Neuron (in vitro differentiated cells): ENCODE measurements around the gene ZNF429.
"Not testable (repeated sequence)": the region's sequence is repeated elsewhere in the genome, so short reads cannot be mapped to it uniquely, and the experiment has no call there.

Source experiments
- H2AFZ ChIP-seq: one replicate; pipeline ENCODE4 v1.6.1; 2013; ENCODE audit warnings: low read depth, mild to moderate bottlenecking, inconsistent platforms, low read length, moderate library complexity
- H3K27me3 ChIP-seq: one replicate; pipeline ENCODE4 v1.6.1; 2013; ENCODE audit warnings: low read length; ENCODE audit not compliant: insufficient read depth
- H3K36me3 ChIP-seq: one replicate; pipeline ENCODE4 v1.6.1; 2013; ENCODE audit warnings: low read length; ENCODE audit not compliant: insufficient read depth
- H3K4me1 ChIP-seq: one replicate; pipeline ENCODE4 v1.6.1; 2013; ENCODE audit warnings: low read length; ENCODE audit not compliant: insufficient read depth
- H3K4me3 ChIP-seq: 2 replicates; pipeline ENCODE4 v1.5.1; 2013; ENCODE audit warnings: mild to moderate bottlenecking, low read length, moderate library complexity
- H3K9me3 ChIP-seq: one replicate; pipeline ENCODE4 v1.6.1; 2013; ENCODE audit warnings: low read length

Gene ZNF429

DNA sequence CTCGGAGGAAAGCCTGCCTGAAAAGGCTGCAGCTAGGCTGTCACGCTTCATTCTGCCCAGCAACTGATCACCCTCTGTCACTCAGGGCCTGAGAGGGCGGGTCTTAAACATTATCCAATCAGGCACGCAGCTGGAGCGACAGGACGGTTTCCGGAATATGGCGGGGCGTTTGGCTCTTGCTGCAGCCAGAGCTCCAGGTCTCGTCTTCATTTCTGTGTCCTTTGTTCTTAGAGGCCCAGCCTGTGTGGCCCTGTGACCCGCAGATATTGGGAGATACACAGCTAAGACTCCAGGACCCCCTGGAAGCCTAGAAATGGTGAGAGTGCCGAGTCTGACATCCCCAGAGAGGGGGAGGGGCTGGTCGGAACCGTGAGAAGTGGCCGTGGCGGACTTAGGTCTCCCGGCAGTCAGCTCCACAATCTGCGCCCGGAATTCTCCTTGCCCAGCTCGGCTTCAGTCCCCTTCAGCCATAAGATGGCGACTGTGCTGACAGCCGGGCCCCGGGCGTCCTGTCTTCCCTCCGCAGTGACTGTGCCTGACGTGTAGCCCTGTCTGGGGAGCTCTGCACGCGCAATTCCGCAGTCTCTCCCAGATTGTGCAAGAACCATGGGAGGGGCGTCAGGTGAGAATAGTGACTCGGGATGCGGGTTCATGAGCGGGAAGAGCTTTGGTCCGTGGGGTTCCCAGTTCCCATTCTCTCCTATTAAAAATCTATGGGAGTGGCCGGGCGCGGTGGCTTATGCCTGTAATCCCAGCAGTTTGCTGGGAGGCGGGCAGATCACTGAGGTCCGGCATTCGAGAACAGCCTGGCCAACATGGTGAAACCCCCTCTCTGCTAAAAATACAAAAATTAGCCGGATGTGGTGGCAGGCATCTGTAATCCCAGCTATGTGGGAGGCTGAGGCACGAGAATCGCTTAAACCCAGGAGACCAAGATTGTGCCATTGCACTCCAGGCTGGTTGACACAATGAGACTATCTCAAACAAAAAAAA is at the start of gene ZNF429:
TSS of gene ZNF429 (plus strand) at position 144 of the 993 bp plus-strand sequence. CDS start at position 314, 170 bp downstream.
- H3K27me3 ChIP-seq = no peaks in the 10 kb centered on the region
- peak within 1 kb of the TSS; percentile 80 for H3K4me3 ChIP-seq
- no peaks in the 10 kb centered on the region for H3K4me1 ChIP-seq
- peaks cover 4% of the 10 kb centered on the region for H3K9me3 ChIP-seq
- peak within 1 kb of the TSS; percentile 41 for H2AFZ ChIP-seq
- peaks cover 8% of the 10 kb centered on the region for H3K36me3 ChIP-seq

DNA sequence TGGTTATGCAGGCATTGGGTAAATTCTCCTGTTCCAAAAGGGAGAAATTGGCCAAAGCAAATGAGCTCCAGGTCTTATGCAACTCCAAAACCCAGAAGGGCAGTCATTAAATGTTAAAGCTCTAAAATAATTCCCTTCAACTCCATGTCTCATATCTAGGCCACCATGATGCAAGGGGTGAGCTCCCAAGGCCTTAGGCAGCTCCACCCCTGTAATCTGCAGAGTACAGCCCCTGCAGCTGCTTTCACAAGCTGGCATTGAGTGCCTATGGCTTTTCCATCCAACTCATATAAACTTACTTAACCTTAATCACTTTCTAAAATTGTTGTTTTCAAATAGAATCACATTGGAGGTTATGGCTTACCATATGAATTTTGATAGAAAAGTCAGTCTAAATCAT is 44.7 kb upstream of the ZNF429 start:
- no peaks in the 10 kb centered on the region for H3K4me1 ChIP-seq
- H3K27me3 ChIP-seq = no peaks in the 10 kb centered on the region
- H3K36me3 ChIP-seq = peaks cover 6% of the 10 kb centered on the region
- peaks cover 3% of the 10 kb centered on the region for H3K9me3 ChIP-seq
- H3K4me3 ChIP-seq = no peak overlapping the region
- H2AFZ ChIP-seq = no peak overlapping the region

GRCh38 chr19:21462540-21462939 is 42.9 kb upstream of the ZNF429 start:
- Histone ChIP-seq H3K27me3 (no peaks in the 10 kb centered on the region), H3K4me3 (no peak overlapping the region), H3K36me3 (peaks cover 1% of the 10 kb centered on the region)

GRCh38 chr19:21463449-21464105 is 41.8 kb upstream of the ZNF429 start:
- H2AFZ ChIP-seq = peak overlapping the region; percentile 87
- H3K9me3 ChIP-seq = no peaks in the 10 kb centered on the region
- peaks cover 1% of the 10 kb centered on the region for H3K36me3 ChIP-seq
- peak overlapping the region; percentile 89 for H3K4me3 ChIP-seq
- H3K27me3 ChIP-seq = no peaks in the 10 kb centered on the region
- no peaks in the 10 kb centered on the region for H3K4me1 ChIP-seq

More at GRCh38 chr19:21462540-21462939, 42.9 kb upstream of the ZNF429 start:
- H3K9me3 ChIP-seq = peaks cover 3% of the 10 kb centered on the region
- H3K4me1 ChIP-seq = no peaks in the 10 kb centered on the region
- H2AFZ ChIP-seq = no peak overlapping the region

GRCh38 chr19:21466627-21467026 is 38.8 kb upstream of the ZNF429 start:
- Histone ChIP-seq H3K36me3 (peaks cover 1% of the 10 kb centered on the region), H3K4me3 (no peak overlapping the region), H3K27me3 (no peaks in the 10 kb centered on the region), H3K9me3 (no peaks in the 10 kb centered on the region), H3K4me1 (no peaks in the 10 kb centered on the region), H2AFZ (no peak overlapping the region)

DNA sequence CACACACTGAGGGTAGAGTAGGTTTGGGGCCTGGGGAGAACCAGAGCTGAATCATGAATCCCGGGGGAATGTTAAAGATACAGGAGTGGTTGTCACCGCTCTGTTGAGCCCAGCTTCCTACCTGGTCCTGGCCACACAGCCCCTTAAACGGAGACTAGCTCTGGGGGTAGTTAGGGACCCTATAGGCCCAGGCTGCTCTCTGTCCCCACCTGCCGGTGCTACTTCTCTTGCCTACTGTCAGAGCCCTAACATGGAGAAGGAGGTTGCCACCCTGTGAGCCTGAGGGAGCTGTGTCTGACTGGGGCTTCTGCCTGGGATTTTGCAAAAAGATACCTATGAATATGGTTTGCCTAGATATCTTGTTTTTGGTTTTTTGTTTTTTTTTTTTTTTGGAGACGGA is 36.6 kb upstream of the ZNF429 start:
- Histone ChIP-seq H3K27me3 (no peaks in the 10 kb centered on the region), H2AFZ (no peak overlapping the region), H3K4me3 (no peak overlapping the region), H3K9me3 (no peaks in the 10 kb centered on the region), H3K4me1 (no peaks in the 10 kb centered on the region), H3K36me3 (no peaks in the 10 kb centered on the region)

DNA sequence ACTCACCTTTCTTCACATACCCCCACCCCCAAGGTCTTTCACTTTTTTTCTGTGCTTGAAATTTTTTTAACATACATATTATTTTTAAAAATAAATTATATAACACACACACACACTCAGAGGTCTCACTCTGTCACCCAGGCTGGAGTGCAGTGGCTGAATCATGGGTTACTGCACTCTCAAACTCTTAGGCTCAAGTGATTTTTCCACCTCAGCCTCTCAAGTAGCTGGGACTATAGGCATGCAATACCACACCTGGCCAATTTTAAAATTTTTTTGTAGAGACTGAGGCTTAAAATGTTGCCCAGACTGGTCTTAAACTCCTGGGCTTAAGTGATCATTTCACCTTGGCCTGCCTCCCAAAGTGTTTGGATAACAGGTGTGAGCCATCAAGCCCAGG is 32.9 kb upstream of the ZNF429 start:
- no peaks in the 10 kb centered on the region for H3K27me3 ChIP-seq
- no peak overlapping the region for H2AFZ ChIP-seq
- no peaks in the 10 kb centered on the region for H3K36me3 ChIP-seq
- no peaks in the 10 kb centered on the region for H3K9me3 ChIP-seq
- no peak overlapping the region for H3K4me3 ChIP-seq
- no peaks in the 10 kb centered on the region for H3K4me1 ChIP-seq

DNA sequence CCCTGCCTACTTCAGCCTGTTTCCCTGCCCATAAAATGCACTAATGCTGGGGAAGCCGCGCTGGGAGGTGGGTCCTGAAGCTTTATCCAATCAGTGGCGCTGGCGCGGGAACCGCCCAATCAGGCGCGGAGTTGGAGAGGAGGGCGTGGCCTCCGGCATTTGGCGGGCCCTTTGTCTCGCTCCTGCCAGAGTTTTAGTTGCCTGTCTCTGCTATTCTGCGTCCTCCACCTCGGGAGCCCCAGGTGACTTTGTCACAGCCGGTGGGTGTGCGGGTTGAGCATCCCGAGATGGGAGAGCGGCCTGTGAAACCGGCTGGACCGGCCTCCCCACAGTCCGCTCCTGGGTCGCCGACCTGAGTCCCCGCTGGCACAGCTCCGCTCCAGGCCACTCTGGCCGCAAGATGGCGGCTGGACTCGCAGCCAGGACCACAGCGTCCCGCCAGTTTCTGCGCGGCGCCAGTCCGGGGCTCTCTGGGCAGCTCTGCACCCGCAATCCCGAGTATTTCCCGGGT is 30.7 kb upstream of the ZNF429 start:
- Histone ChIP-seq H3K27me3 (no peaks in the 10 kb centered on the region), H3K9me3 (no peaks in the 10 kb centered on the region), H3K4me3 (peak overlapping the region; percentile 47), H2AFZ (peak overlapping the region; percentile 14), H3K4me1 (no peaks in the 10 kb centered on the region), H3K36me3 (no peaks in the 10 kb centered on the region)

GRCh38 chr19:21482361-21482760 is 23.0 kb upstream of the ZNF429 start:
- not testable (repeated sequence) for H2AFZ ChIP-seq, H3K4me1 ChIP-seq, H3K4me3 ChIP-seq, H3K36me3 ChIP-seq, H3K27me3 ChIP-seq
- H3K9me3 ChIP-seq = peaks cover 17% of the 10 kb centered on the region

GRCh38 chr19:21482863-21483276 is 22.5 kb upstream of the ZNF429 start:
- H3K4me3 ChIP-seq = no peak overlapping the region
- H2AFZ ChIP-seq = no peak overlapping the region
- H3K36me3 ChIP-seq = no peaks in the 10 kb centered on the region
- H3K9me3 ChIP-seq = peaks cover 18% of the 10 kb centered on the region
- H3K4me1 ChIP-seq = no peaks in the 10 kb centered on the region
- no peaks in the 10 kb centered on the region for H3K27me3 ChIP-seq

DNA sequence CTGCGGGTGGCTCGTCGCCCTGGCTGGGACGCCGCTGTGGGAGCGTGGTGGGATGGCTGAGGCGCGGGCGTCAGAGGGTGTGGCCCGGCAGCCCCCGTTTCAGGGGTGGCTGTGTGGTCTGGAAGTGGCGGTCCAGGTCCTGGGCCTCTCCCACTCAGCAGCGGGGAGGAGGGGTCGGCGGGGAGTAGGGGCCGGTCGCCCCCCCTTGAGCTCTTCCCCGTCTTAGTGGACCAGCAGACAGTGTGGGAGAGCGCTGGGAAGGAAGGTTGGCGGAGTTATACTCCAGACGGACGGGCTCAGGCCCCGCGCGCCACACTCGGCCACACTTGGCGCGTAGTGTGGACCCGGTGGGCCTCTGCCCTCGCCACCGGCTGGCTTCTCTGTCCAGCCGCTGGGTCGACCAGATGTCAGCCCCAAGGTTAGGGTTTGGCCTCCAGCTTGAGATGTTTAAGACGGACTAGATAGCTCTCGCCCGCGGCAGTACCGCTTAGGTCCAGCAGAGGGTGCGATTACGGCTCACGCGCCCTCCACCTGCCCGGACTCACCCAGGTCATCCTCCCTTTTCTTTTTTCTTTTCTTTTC is 21.7 kb upstream of the ZNF429 start:
- Histone ChIP-seq H3K4me1 (no peaks in the 10 kb centered on the region), H2AFZ (no peak overlapping the region), H3K36me3 (no peaks in the 10 kb centered on the region), H3K27me3 (no peaks in the 10 kb centered on the region), H3K9me3 (peaks cover 20% of the 10 kb centered on the region), H3K4me3 (no peak overlapping the region)

DNA sequence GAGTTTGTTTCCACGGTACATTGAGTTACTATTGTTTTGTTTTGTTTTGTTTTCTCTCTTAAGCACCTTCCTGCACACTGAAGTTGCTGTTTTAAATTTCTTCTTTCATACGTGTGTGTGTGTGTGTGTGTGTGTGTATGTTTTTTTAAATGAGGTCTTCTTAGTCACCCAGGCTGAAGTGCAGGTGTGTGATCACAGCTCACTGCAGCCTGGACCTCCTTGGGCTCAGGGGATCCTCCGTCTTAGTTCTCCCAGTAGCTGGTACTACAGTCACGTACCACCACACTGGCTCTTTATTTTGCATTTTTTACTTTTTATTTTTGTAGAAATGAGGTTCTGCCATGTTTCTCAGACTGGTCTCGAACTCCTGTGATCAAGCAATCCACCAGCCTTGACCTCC is 20.8 kb upstream of the ZNF429 start:
- Histone ChIP-seq H3K4me3 (no peak overlapping the region), H3K9me3 (peaks cover 20% of the 10 kb centered on the region), H3K4me1 (no peaks in the 10 kb centered on the region), H2AFZ (no peak overlapping the region), H3K27me3 (no peaks in the 10 kb centered on the region), H3K36me3 (no peaks in the 10 kb centered on the region)

DNA sequence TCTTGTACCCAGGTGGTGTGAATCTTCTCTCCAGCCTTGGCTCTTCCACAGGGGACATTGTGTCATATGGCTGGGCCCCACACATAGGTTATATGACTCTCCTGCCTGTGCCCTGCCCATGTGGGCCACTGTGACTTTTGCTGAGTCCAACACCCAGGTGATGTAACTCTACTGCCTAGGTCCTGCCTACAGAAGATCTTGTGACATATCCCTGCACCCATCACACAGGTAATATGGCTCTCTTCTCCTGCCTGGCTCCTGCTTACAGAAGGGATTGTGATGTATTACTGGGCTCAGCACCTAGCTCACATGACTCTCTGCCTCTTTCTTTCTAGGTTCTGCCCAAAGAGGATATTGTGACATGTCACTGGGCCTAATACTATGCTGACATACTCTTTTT is 19.5 kb upstream of the ZNF429 start:
- no peak overlapping the region for H2AFZ ChIP-seq
- no peak overlapping the region for H3K4me3 ChIP-seq
- H3K27me3 ChIP-seq = no peaks in the 10 kb centered on the region
- no peaks in the 10 kb centered on the region for H3K36me3 ChIP-seq
- peaks cover 20% of the 10 kb centered on the region for H3K9me3 ChIP-seq
- no peaks in the 10 kb centered on the region for H3K4me1 ChIP-seq
